ENCODE results near the gene VLDLR.

VLDLR gene

DNA sequence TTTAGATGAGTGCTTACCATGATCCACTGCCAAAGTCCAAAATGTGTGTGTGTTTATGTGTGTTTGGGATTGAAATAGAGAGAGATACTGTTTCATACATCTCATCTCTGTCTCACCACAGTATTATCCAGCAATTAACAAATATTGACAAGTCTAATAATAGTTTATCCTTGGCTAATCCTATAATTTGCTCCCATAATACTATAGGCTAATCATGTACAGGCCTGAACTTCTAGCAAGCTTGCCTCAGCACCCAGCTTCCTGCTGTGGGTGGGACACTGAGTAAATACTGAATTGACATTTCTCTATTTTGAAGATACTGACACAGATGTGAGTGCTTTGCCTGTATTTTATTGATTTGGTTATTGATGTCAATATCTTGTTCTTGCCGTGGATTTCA, 60.4 kb downstream of the VLDLR start:
- no peak for DNase-seq
- H3K36me3 ChIP-seq: no peaks in the 10 kb centered on the region
- no peaks in the 10 kb centered on the region for H3K9me3 ChIP-seq
- no peak overlapping the region for H3K4me3 ChIP-seq (ENCODE audit: low read depth, low read length)
- H3K27me3 ChIP-seq: no peaks in the 10 kb centered on the region
- no peaks in the 10 kb centered on the region for H3K4me1 ChIP-seq
- TF ChIP-seq, protein P1, sequence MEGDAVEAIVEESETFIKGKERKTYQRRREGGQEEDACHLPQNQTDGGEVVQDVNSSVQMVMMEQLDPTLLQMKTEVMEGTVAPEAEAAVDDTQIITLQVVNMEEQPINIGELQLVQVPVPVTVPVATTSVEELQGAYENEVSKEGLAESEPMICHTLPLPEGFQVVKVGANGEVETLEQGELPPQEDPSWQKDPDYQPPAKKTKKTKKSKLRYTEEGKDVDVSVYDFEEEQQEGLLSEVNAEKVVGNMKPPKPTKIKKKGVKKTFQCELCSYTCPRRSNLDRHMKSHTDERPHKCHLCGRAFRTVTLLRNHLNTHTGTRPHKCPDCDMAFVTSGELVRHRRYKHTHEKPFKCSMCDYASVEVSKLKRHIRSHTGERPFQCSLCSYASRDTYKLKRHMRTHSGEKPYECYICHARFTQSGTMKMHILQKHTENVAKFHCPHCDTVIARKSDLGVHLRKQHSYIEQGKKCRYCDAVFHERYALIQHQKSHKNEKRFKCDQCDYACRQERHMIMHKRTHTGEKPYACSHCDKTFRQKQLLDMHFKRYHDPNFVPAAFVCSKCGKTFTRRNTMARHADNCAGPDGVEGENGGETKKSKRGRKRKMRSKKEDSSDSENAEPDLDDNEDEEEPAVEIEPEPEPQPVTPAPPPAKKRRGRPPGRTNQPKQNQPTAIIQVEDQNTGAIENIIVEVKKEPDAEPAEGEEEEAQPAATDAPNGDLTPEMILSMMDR (IDR thresholded peaks at IDR 0.05; ENCODE audit: low read depth, low read length): no peak

DNA sequence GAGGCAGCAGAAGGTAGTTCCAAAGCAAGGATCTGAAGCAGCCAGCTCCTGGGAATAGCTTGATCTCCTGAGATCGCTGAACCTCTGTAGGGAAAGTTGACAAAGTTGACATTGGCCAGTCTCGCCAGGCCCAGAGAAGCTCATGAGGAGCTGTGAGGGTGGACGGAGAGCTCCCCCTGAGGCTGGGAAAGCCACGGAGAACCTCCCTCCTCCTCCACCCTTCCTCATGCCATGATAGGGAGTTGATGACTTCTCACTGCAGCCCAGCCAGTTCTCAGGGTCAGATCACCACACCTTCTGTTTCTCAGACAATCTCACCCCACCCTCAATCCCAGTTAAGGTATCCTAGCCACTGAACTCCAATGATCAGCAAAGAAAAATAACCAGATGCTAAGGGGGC, 65.3 kb downstream of the VLDLR start:
- H3K36me3 ChIP-seq: no peaks in the 10 kb centered on the region; the same call in 1 of the 2 replicates
- H3K4me3 ChIP-seq (ENCODE audit: low read depth, low read length): no peak overlapping the region
- no peaks in the 10 kb centered on the region for H3K9me3 ChIP-seq
- H3K27me3 ChIP-seq: no peaks in the 10 kb centered on the region
- H3K4me1 ChIP-seq: no peaks in the 10 kb centered on the region
- TF ChIP-seq, protein P1 (IDR thresholded peaks at IDR 0.05; ENCODE audit: low read depth, low read length): no peak
- no peak for DNase-seq

DNA sequence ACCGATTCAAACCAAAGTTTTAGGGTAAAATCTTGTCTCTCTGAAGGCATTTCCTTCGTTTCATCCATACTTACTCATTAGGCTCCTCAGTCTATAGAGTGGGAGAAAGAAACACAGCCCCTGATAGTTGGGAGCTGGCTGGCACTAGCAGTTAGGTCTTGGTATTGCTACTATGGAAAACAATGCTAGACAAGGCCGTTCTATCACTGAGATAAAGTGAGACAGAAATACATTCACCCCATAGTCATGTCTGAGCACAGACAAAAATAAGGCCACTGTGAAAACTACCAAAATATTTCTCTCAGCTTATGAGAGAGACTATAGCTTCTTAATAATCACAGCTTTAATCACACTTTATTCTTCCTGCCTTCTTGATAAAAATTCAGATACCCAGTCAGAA, 67.0 kb downstream of the VLDLR start:
- no peaks in the 10 kb centered on the region for H3K4me1 ChIP-seq
- no peaks in the 10 kb centered on the region for H3K9me3 ChIP-seq
- H3K27me3 ChIP-seq: no peaks in the 10 kb centered on the region
- TF ChIP-seq, protein P1 (IDR thresholded peaks at IDR 0.05; ENCODE audit: low read depth, low read length): no peak
- no peak for DNase-seq
- H3K36me3 ChIP-seq: no peaks in the 10 kb centered on the region; the same call in 1 of the 2 replicates
- H3K4me3 ChIP-seq (ENCODE audit: low read depth, low read length): no peak overlapping the region

DNA sequence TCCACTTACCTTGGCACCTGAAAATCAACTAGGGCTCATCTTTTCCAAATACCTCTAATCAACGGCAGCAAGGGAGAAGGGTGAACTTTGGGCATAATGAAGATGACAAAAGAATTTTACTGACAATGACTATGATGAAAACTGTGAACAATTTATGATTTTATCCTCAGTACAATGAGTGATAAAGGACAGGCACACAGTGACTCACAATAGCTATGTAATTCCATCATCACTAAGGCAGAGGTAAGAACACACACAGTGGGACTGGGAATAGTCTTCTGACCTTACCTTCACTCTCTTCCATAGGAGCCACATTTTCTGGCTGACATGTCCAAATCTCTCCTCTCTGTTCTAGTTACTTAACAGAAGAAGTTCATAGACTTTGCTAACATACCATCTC, 69.6 kb downstream of the VLDLR start:
- H3K4me3 ChIP-seq (ENCODE audit: low read depth, low read length): no peak overlapping the region
- no peak for DNase-seq
- no peaks in the 10 kb centered on the region for H3K27me3 ChIP-seq
- H3K9me3 ChIP-seq: no peaks in the 10 kb centered on the region
- no peaks in the 10 kb centered on the region; the same call in 1 of the 2 replicates for H3K36me3 ChIP-seq
- TF ChIP-seq, protein P1 (IDR thresholded peaks at IDR 0.05; ENCODE audit: low read depth, low read length): no peak
- peaks cover 5% of the 10 kb centered on the region for H3K4me1 ChIP-seq

DNA sequence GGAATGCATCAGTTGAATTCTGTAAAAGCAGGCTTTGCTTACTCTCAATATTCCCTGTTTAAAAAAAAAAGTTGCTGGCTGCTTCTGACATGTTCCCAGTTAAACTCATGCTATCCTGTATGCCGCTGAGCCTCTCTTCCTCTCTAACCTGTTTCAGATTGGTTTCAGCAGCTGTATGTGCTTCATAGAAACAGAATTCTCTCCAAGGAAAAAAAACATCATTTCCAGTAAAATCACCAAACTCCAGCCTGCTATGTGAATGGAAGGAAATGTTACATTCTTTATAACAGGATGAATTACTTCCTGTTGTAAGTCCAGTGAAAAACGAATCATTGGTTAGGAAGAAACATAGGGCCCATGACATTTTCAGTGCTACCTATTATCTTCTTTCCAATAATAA, 70.0 kb downstream of the VLDLR start:
- DNase-seq: no peak
- H3K4me1 ChIP-seq: peaks cover 6% of the 10 kb centered on the region
- no peak overlapping the region for H3K4me3 ChIP-seq (ENCODE audit: low read depth, low read length)
- TF ChIP-seq, protein P1 (IDR thresholded peaks at IDR 0.05; ENCODE audit: low read depth, low read length): no peak
- no peaks in the 10 kb centered on the region; the same call in 1 of the 2 replicates for H3K36me3 ChIP-seq
- no peaks in the 10 kb centered on the region for H3K27me3 ChIP-seq
- no peaks in the 10 kb centered on the region for H3K9me3 ChIP-seq

GRCh38 chr9:2693056-2693455, 71.5 kb downstream of the VLDLR start:
- no peak for DNase-seq
- H3K4me3 ChIP-seq (ENCODE audit: low read depth, low read length): no peak overlapping the region
- H3K4me1 ChIP-seq: peaks cover 6% of the 10 kb centered on the region
- no peaks in the 10 kb centered on the region for H3K27me3 ChIP-seq
- H3K36me3 ChIP-seq: no peaks in the 10 kb centered on the region; the same call in 1 of the 2 replicates
- H3K9me3 ChIP-seq: no peaks in the 10 kb centered on the region
- TF ChIP-seq, protein P1 (IDR thresholded peaks at IDR 0.05; ENCODE audit: low read depth, low read length): no peak
